Hepatocyte (in vitro differentiated cells): ENCODE data around the gene APOL4.
A peak's percentile ranks its signal among the peaks of the same experiment; 100 is the strongest.

Source experiments
- CTCF ChIP-seq: fragments of 200-600 bp; sonication (generic); IDR thresholded peaks from 2 replicates; pipeline ENCODE4 v1.5.1; 2016; ENCODE audit warnings: antibody characterized with exemption, mild to moderate bottlenecking; ENCODE audit not compliant: poor library complexity
- EZH2 ChIP-seq: fragments of 200-600 bp; sonication (generic); IDR thresholded peaks from 2 replicates; pipeline ENCODE4 v1.6.1; 2016; ENCODE audit warnings: antibody characterized with exemption, mild to moderate bottlenecking, borderline replicate concordance
- EZH2phosphoT487 ChIP-seq: fragments of 200-600 bp; sonication (generic); IDR thresholded peaks from one replicate; pipeline ENCODE4 v1.6.1; 2018; ENCODE audit warnings: antibody characterized with exemption, mild to moderate bottlenecking, low read depth, moderate library complexity; ENCODE audit not compliant: unreplicated experiment, severe bottlenecking

GRCh38 chr22:36194971-36195370, 6.6 kb downstream of the APOL4 start:
- TF ChIP-seq EZH2 (no peak), CTCF (peak; percentile 82), EZH2phosphoT487 (no peak)
